ENCODE results near the gene AQP1. TPM values are rescaled to one million over a fixed set of nuclear protein-coding genes. Genes with fewer than 3 reads are reported as not detected.

The AQP1 gene
- total RNA-seq, 1 donor from 2014 or later, result 4.4 TPM

GRCh38 chr7:30920584-30921539 is 9.2 kb downstream of the AQP1 start:
- DNase-seq (ENCODE audit: low read depth), result peak; percentile 26

- DNase-seq (ENCODE audit: low read depth), result no peak
Measured at GRCh38 chr7:30921540-30922401, 10.1 kb downstream of the AQP1 start.

- no peak for DNase-seq (ENCODE audit: low read depth)
Measured at GRCh38 chr7:30922596-30922995, 10.9 kb downstream of the AQP1 start.

- DNase-seq (ENCODE audit: low read depth), result no peak
Measured at GRCh38 chr7:30923009-30923773, 11.5 kb downstream of the AQP1 start.

GRCh38 chr7:30923774-30924413 is 12.2 kb downstream of the AQP1 start:
- DNase-seq (ENCODE audit: low read depth), result no peak

GRCh38 chr7:30924624-30925023 is 13.0 kb downstream of the AQP1 start:
- DNase-seq (ENCODE audit: low read depth), result no peak

- no peak for DNase-seq (ENCODE audit: low read depth)
Measured at GRCh38 chr7:30925117-30925516, 13.5 kb downstream of the AQP1 start.

- DNase-seq (ENCODE audit: low read depth), result no peak
Measured at GRCh38 chr7:30925913-30926312, 14.3 kb downstream of the AQP1 start.

GRCh38 chr7:30926313-30926712 is 14.7 kb downstream of the AQP1 start:
- DNase-seq (ENCODE audit: low read depth), result no peak

- DNase-seq (ENCODE audit: low read depth), result no peak
Measured at GRCh38 chr7:30927040-30927439, 15.4 kb downstream of the AQP1 start.

- no peak for DNase-seq (ENCODE audit: low read depth)
Measured at GRCh38 chr7:30927559-30927958, 15.9 kb downstream of the AQP1 start.

- DNase-seq (ENCODE audit: low read depth), result no peak
Measured at GRCh38 chr7:30928254-30928872, 16.7 kb downstream of the AQP1 start.

- no peak for DNase-seq (ENCODE audit: low read depth)
Measured at GRCh38 chr7:30929686-30930085, 18.0 kb downstream of the AQP1 start.

GRCh38 chr7:30930621-30931020 is 19.0 kb downstream of the AQP1 start:
- DNase-seq (ENCODE audit: low read depth), result no peak

- DNase-seq (ENCODE audit: low read depth), result peak; percentile 83
Measured at GRCh38 chr7:30931161-30931928, 19.7 kb downstream of the AQP1 start.

- no peak for DNase-seq (ENCODE audit: low read depth)
Measured at GRCh38 chr7:30931929-30932540, 20.4 kb downstream of the AQP1 start.

GRCh38 chr7:30932562-30932961 is 20.9 kb downstream of the AQP1 start:
- DNase-seq (ENCODE audit: low read depth), result peak; percentile 85

GRCh38 chr7:30933124-30933974 is 21.7 kb downstream of the AQP1 start:
- no peak for DNase-seq (ENCODE audit: low read depth)

GRCh38 chr7:30934225-30934624 is 22.6 kb downstream of the AQP1 start:
- DNase-seq (ENCODE audit: low read depth), result no peak

Measured in renal cortical epithelial cell (primary cell).